Measurements from ENCODE around the gene PDZRN3. TPM values are rescaled to one million over a fixed set of nuclear protein-coding genes. Genes with fewer than 3 reads are reported as not detected.
"Not testable (repeated sequence)": the region's sequence is repeated elsewhere in the genome, so short reads cannot be mapped to it uniquely, and the experiment has no call there.

PDZRN3 gene
- total RNA-seq, 1 donor from 2014 or later, result 28.7 TPM

- Mint-ChIP-seq H3K4me3 (ENCODE audit: low read depth) (no peak overlapping the region), H3K9me3 (ENCODE audit: low read depth) (no peaks in the 10 kb centered on the region), H3K4me1 (ENCODE audit: low read depth) (peaks cover 42% of the 10 kb centered on the region), H3K36me3 (ENCODE audit: insufficient read depth) (no peaks in the 10 kb centered on the region), H3K27ac (no peak overlapping the region), H3K27me3 (no peaks in the 10 kb centered on the region)
- TF ChIP-seq, protein P1, sequence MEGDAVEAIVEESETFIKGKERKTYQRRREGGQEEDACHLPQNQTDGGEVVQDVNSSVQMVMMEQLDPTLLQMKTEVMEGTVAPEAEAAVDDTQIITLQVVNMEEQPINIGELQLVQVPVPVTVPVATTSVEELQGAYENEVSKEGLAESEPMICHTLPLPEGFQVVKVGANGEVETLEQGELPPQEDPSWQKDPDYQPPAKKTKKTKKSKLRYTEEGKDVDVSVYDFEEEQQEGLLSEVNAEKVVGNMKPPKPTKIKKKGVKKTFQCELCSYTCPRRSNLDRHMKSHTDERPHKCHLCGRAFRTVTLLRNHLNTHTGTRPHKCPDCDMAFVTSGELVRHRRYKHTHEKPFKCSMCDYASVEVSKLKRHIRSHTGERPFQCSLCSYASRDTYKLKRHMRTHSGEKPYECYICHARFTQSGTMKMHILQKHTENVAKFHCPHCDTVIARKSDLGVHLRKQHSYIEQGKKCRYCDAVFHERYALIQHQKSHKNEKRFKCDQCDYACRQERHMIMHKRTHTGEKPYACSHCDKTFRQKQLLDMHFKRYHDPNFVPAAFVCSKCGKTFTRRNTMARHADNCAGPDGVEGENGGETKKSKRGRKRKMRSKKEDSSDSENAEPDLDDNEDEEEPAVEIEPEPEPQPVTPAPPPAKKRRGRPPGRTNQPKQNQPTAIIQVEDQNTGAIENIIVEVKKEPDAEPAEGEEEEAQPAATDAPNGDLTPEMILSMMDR (IDR thresholded peaks at IDR 0.05; ENCODE audit: unreplicated experiment), result no peak
- DNase-seq (ENCODE audit: low spot score, unreplicated experiment), result no peak
Observed at GRCh38 chr3:73469331-73469730, 155.4 kb downstream of the PDZRN3 start.

- TF ChIP-seq, protein P1 (IDR thresholded peaks at IDR 0.05; ENCODE audit: unreplicated experiment), result no peak
- Mint-ChIP-seq H3K27ac (no peak overlapping the region), H3K4me1 (ENCODE audit: low read depth) (peaks cover 23% of the 10 kb centered on the region), H3K4me3 (ENCODE audit: low read depth) (no peak overlapping the region), H3K9me3 (ENCODE audit: low read depth) (no peaks in the 10 kb centered on the region), H3K36me3 (ENCODE audit: insufficient read depth) (no peaks in the 10 kb centered on the region), H3K27me3 (no peaks in the 10 kb centered on the region)
- no peak for DNase-seq (ENCODE audit: low spot score, unreplicated experiment)
Observed at GRCh38 chr3:73467211-73467610, 157.5 kb downstream of the PDZRN3 start.

DNA sequence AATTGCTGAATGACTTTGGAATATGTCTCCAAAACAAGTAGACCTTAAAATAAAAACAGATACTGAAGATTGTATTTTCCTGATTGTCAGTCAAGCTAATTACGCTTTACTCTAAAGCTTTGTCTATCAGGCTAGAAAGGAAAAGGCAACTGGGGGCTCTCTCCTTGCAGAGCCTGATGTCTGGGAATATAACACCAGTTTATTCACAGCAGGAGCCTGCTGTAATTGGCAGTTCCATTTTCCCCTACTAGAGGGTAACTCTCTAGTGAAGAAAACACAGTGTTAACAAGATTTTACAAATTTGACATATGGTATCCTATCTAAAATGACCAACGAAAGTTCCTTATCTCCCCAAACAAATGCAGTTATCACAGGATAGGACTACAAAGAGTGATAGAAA, 158.8 kb downstream of the PDZRN3 start:
- H3K9me3 Mint-ChIP-seq (ENCODE audit: low read depth), result no peaks in the 10 kb centered on the region
- no peaks in the 10 kb centered on the region for H3K27me3 Mint-ChIP-seq
- no peak overlapping the region for H3K27ac Mint-ChIP-seq
- peaks cover 16% of the 10 kb centered on the region for H3K4me1 Mint-ChIP-seq (ENCODE audit: low read depth)
- no peak for DNase-seq (ENCODE audit: low spot score, unreplicated experiment)
- no peaks in the 10 kb centered on the region for H3K36me3 Mint-ChIP-seq (ENCODE audit: insufficient read depth)
- H3K4me3 Mint-ChIP-seq (ENCODE audit: low read depth), result no peak overlapping the region
- TF ChIP-seq, protein P1 (IDR thresholded peaks at IDR 0.05; ENCODE audit: unreplicated experiment), result no peak

GRCh38 chr3:73464126-73464525, 160.6 kb downstream of the PDZRN3 start:
- H3K36me3 Mint-ChIP-seq (ENCODE audit: insufficient read depth); H3K4me3 Mint-ChIP-seq (ENCODE audit: low read depth); H3K9me3 Mint-ChIP-seq (ENCODE audit: low read depth); H3K27me3 Mint-ChIP-seq; H3K27ac Mint-ChIP-seq; DNase-seq (ENCODE audit: low spot score, unreplicated experiment): not testable (repeated sequence)
- H3K4me1 Mint-ChIP-seq (ENCODE audit: low read depth), result peaks cover 16% of the 10 kb centered on the region

DNA sequence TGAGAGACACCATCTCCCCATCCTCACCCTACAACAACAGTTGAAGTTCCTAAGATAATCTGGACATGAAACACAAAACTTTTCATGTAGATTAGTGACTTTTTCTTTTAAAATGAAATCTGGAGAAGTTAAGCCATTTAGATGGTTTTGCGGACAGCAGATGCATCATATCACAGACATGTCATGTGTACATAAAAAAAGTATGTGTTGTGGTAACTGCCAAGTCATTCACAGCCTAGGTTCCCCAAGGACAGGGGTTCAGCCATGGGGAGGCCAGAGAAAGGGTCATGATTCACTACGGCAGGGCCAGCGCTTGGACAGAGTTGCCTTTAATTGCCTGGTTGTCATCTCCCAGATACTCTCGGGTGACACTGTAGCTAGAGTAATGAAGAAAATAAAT, 163.2 kb downstream of the PDZRN3 start:
- no peaks in the 10 kb centered on the region for H3K36me3 Mint-ChIP-seq (ENCODE audit: insufficient read depth)
- no peak for DNase-seq (ENCODE audit: low spot score, unreplicated experiment)
- TF ChIP-seq, protein P1 (IDR thresholded peaks at IDR 0.05; ENCODE audit: unreplicated experiment), result no peak
- H3K9me3 Mint-ChIP-seq (ENCODE audit: low read depth), result peaks cover 5% of the 10 kb centered on the region
- peaks cover 5% of the 10 kb centered on the region for H3K4me1 Mint-ChIP-seq (ENCODE audit: low read depth)
- no peak overlapping the region for H3K4me3 Mint-ChIP-seq (ENCODE audit: low read depth)
- H3K27me3 Mint-ChIP-seq, result no peaks in the 10 kb centered on the region
- no peak overlapping the region for H3K27ac Mint-ChIP-seq

DNA sequence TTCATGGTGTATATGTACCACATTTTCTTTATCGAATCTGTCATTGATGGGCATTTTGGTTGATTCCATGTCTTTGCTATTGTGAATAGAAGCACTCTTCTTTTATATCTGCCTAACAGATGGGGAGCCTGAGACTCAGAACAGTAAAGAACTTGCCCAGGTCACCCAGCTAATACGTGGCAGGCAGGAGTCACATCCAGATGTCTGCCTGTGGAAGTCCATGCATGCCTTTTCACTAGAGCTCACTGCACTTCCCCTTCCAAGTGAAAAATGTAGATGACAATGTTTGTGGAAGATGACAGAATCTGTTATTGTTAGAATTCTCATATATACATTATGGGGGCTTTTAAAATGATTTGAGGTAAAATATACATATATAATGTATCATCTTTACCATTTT, 165.0 kb downstream of the PDZRN3 start:
- Mint-ChIP-seq H3K4me1 (ENCODE audit: low read depth) (no peaks in the 10 kb centered on the region), H3K36me3 (ENCODE audit: insufficient read depth) (no peaks in the 10 kb centered on the region), H3K9me3 (ENCODE audit: low read depth) (peaks cover 5% of the 10 kb centered on the region), H3K27ac (no peak overlapping the region), H3K4me3 (ENCODE audit: low read depth) (no peak overlapping the region), H3K27me3 (no peaks in the 10 kb centered on the region)
- DNase-seq (ENCODE audit: low spot score, unreplicated experiment), result no peak
- TF ChIP-seq, protein P1 (IDR thresholded peaks at IDR 0.05; ENCODE audit: unreplicated experiment), result no peak

Measured in progenitor cell of endocrine pancreas (in vitro differentiated cells).